Neural cell (in vitro differentiated cells): ENCODE data around the gene HSD17B4.

Source experiments
- CTCF ChIP-seq: fragments of 450-650 bp; IDR thresholded peaks from 2 replicates; pipeline ENCODE4 v1.5.1; 2014; ENCODE audit warnings: antibody characterized with exemption, mild to moderate bottlenecking, moderate library complexity; ENCODE audit not compliant: poor library complexity, severe bottlenecking
- EP300 ChIP-seq: fragments of 450-650 bp; conservative IDR thresholded peaks from 2 replicates; pipeline ENCODE4 v1.6.1; 2014; ENCODE audit warnings: antibody characterized with exemption, mild to moderate bottlenecking, moderate library complexity; ENCODE audit not compliant: poor library complexity, severe bottlenecking
- EZH2 ChIP-seq: fragments of 200-600, 300-800 bp; shearing (Covaris generic), sonication (generic); IDR thresholded peaks from 2 replicates; pipeline ENCODE4 v1.6.1; 2014; ENCODE audit warnings: antibody characterized with exemption, low read length, borderline replicate concordance, mild to moderate bottlenecking; ENCODE audit not compliant: insufficient read depth, poor library complexity, severe bottlenecking
- POLR2AphosphoS5 ChIP-seq: IDR thresholded peaks from 2 replicates; pipeline ENCODE4 v1.6.1; 2012
- REST ChIP-seq: IDR thresholded peaks from 2 replicates; pipeline ENCODE4 v1.6.1; 2012; ENCODE audit warnings: borderline replicate concordance
- SMC3 ChIP-seq: fragments of 450-650 bp; conservative IDR thresholded peaks from 2 replicates; pipeline ENCODE4 v1.6.1; 2014; ENCODE audit warnings: antibody characterized with exemption, mild to moderate bottlenecking, moderate library complexity; ENCODE audit not compliant: poor library complexity
- TAF1 ChIP-seq: IDR thresholded peaks from 2 replicates; pipeline ENCODE4 v1.6.1; 2012; ENCODE audit warnings: low read depth

GRCh38 chr5:119478781-119479180, 26.5 kb downstream of the HSD17B4 start:
- TF ChIP-seq CTCF (no peak), EZH2 (no peak), TAF1 (no peak), EP300 (no peak), POLR2AphosphoS5 (no peak), REST (no peak), SMC3 (no peak)
